HT1080 (cell line): ENCODE results near the gene GRAMD1B. TPM values are rescaled to one million over a fixed set of nuclear protein-coding genes. Genes with fewer than 3 reads are reported as not detected.

Experiments
- DNase-seq: peaks from one replicate; pipeline ENCODE4 v3.0.0-alpha.2; 2015; ENCODE audit warnings: low read depth
- total RNA-seq: library from RNA; depleted of rRNA; stranded (reverse); fragments of >200 nt; shearing (Covaris generic); gene quantifications from 2 replicates; pipeline ENCODE4 v1.2.3, GENCODE V29; 2014

GRAMD1B gene
- total RNA-seq, 1 experiment from 2014 or later: 70.9 TPM

DNA sequence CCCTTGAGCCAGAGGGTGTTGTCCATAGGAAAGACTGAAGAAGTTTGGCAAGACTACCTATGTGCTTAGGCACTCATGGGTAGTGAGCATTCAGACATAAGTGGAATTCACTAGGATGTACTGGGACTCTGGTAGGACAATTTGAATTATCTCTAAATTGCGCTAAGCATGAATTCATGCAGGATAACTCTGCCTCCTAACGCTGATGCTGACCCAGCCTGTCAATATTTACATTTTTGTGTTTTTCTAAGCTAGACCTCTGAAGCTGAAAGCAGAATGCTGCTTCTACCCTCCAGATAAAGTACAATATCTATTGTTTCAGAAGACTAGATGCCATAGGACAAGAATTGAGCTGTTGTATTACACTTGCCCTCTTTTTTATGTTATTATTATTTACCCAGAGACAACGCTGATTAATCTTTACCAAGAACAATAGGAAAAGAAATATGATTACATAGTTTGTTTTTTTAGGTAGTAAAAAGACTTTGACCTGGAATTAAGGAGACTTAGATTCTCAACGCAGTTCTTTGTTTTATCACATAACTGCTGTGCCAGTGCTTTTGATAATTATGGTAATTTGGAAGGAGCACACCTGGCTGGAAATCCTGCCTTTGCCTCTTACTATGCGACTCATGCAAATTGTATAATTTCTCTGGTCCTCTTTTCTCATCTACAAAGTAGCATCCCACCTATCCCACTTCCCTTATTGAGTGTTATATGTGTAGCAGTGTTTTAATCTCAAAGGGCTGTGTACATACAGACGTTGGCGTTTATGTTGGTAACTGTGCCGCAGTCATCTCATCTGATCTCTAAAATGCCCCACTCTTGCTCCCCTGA, 21.2 kb upstream of the GRAMD1B start:
- DNase-seq: no peak

DNA sequence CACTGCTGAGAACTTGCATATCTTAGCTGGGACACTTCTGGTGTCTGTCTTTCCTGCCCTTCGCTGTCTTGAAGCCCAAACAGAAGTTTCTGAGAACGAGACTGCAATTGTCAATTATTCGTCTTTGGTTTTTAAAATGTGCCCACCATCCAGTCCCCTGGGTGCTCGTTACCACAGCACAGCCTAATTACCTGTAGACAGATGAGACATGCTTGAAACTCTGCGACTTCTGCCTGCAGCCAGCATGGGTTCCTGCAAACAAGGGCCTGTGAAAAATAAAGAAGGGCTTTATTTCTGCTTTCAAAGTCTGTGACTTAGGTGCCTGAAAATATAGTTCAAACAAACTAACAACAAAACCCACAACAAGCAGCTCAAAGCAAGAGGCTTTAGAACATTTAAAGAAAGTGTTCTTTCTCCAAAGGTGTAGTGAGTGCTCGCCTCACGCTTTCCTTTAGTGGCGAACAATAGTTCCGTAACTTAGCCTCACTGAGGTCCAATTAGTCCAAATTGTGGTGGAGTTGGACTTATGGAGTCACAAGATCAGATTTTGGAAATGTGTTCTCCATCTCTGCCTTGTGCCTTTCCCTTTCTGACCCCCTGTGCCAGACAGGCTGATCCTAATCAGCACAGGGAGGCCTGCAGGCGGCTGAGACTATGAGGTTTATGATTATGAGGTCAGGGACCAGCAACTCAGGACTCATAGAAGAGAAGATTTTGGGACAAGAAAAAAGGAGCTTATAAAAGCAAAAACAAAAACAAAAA, 20.4 kb upstream of the GRAMD1B start:
- no peak for DNase-seq

DNA sequence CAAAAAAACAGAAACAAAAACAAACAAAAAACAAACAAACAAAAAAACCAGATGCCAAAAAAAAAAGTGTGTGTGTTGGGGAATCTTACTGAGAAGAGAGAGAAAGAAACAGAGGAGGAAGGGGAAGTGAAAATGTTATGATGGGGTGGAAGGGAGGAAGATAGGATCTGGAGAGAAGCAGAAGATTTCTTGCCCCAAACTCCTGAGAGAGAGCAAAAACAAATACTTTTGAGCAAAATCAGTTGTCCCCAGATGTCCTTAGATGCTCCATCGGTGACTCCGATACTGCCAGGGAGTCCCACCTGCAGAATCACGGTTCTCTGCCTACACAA, 19.9 kb upstream of the GRAMD1B start:
- DNase-seq: no peak

DNA sequence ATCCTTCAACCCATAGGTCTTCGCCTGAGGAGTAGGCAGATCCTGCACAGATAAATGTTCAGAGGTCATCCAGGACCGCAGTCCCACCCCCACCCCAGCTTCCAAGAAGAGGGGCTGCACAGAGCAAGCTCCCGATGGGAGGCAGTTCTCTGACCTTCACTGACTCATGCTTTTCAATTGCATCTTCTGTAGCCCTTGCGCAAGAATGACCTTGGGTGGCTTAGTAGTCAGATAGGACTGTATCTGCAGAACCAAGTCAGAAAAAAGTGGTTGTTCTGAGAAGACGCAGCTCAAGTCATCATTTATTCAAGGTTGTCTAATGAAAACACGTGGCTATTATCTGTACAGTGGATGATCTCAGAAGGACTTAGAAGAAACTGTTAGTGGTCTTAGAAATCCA, 16.4 kb upstream of the GRAMD1B start:
- DNase-seq: peak; percentile 48

DNA sequence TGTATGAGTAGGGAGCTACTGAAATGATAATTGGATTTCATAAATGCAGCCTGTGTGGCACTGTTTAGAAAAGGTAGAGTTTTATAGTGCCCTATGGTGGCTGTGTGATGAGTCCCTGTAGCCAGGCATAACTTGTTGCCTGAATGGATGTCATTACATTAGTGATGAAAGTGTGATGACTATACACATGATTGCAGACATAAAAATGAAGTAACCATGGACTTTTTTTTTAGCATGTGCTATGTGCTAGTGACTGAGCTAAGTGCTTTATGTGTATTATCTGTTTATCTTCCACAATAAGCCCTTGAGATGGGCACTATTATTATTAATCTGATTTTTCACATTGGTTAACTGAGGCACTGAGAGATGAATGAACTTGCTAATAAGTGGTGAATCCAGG, 13.5 kb upstream of the GRAMD1B start:
- DNase-seq: no peak

DNA sequence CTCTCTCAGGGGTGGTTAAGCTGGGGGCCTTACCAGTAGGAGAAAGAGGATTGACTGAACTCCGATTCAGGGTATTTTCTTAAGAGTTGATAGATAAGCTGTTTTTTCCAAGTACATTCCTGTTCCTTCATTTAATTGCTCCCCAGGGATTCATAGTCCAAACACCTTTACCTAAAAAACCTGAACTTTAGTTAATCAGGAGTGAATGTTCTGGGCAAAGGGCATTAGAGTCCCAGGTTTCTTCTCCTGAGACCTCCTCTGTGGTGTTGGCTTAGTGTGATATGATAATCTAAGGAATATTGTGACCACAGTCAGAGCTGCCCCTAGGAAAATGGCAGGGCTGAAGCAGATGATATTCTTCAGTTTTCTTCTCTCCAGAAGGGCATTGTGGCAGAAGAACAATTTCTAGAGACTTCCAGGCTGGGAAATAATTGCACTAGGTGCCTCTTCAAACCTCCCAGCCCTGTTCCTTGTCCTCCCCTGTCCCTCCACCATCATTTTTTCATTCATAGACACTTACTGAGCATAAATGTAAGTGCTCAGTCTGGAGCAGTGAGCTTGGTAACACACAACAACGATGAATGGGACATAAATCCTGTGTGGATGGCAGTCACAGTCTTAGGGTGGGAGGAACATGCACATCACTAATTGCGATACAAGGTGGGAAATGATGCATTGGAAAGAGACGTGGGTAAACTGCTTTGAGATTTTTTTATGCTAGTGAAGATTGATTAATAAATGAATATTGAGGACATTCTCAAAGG, 11.5 kb upstream of the GRAMD1B start:
- no peak for DNase-seq

DNA sequence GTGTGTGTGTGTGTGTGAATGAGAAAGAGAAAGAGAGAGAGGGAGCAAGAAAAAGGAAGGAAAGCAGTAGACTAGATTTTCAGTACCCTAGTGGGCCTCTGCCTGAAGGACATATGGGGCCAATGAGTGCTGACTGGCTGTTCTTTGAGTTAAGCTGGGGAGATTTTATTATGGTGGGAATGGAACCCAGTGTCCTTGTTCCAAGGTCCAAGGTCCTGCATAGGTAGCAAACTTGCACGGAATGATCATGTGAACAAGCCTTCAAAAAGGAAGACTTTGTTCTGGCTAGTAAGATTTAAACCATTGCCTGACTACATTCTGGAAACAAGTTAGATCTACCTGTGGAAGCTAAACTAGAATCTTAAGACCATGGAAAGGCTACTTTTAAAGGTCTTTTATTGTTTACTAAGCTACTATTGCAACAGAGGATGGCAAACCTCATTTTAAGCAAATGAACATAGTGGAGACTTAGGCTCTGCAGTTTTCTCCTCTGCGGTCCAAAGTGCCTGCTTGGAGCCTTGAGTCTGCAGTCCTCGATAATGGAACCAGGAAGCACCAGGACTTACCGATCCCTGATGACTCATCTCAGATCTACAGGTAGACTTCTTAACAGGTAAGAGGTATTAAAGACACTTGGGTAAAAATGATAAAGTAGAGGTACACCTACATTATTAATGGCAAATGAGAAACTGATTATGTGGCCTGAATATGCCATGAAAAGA, 10.2 kb upstream of the GRAMD1B start:
- no peak for DNase-seq

DNA sequence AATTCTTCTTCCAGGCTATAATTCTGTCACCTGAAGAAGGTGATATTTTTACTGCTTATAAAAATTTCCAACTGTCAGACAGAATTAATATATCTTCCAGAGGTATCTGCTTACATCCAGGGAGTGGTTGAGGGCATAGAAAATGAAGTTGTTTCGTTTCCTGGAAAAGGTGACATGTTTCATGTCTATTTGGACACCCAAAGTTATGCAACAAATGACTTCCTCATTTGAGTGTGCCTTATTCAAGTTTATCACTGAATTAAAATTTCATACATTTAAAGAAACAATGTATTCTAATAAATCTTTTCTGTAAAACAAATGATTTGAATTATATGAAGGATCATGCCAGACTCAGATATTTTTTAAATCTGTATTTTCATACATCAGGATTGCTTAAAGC, 8.5 kb upstream of the GRAMD1B start:
- DNase-seq: no peak

DNA sequence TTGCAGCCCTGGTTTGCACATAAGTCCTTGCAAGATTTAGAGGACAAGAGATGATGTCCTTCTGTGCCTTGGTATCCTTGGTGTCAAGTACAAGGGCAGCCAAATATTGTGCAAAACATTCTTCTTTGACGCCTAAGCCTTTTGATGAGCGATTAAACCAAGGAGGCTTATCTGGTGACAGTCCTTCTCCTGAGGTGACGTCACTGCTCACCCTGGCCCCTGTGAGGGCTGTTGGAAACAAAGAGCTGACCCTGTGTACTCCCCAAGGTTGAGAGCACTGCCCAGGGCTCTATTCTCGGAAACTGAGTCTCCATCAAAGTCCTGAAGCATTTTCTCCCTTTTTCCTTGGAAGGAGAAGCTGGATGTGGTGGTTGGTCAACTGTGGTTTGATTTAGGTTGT, 4.7 kb upstream of the GRAMD1B start:
- no peak for DNase-seq

DNA sequence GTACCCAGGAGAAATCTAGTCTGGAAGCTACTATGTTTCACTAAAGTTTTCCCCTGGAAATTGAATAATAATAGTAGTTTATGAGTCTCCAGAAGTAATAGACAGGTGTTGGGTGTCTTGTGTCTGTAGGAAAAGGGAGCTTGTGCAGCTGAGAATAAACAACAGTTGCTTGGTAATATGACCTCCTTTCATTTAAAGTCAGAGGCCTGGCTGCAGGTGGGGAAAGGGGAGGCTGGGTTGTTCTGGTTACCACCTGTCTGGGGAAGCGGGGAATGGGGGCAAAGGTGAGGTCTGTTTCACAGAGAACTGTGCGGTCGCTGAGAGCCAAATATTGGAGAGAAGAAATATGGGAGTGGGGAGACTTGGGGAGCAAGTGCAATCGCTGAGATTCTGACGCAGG, 3.3 kb upstream of the GRAMD1B start:
- no peak for DNase-seq

DNA sequence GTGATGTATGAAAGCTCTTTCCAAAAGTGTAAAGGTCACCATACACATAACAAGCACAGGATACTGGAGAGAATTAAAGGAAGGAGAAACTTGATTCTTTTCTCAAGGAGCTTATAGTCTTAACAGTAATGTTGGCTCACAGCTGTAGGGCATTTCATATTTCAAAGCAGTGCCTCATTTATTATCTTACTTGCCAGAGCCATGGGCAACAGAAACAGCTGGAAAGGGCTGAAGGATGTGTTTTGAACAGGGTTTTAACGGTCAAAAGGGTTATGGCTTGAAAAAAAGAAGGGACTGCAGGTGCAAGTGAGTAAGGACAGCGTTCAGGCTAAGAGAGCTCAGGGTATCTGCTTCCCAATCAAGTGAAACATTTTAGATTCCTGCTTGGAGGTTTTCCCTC, 2.7 kb upstream of the GRAMD1B start:
- no peak for DNase-seq

DNA sequence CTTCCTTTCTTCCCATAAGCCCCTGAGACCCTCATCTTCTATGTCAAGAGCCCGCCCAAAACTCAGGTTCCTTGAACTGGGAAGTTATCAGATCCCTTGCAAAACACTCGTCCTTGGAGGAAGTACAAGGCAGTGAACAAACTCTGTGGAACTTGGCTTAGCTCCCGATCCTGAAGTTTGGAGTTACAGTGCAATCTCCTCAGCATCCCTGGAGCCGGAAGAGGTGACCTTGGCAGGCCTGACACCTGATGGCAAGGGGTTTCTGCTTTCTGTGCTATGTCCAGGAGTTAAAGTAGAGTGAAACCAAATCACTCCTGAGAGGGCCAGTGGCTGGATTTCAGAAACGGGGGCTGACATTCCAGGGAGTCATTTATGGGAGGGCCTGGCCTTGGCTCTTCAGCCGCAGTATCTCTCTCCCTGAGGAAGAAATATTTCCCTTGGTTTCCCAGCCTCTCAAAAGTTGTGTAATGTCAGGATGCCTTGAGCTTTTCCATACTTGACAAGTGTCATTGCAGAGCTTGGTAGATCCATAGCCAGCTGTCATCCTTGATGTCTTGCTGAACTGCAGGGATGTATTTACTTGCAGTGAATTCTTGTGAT, 1.9 kb upstream of the GRAMD1B start:
- no peak for DNase-seq

DNA sequence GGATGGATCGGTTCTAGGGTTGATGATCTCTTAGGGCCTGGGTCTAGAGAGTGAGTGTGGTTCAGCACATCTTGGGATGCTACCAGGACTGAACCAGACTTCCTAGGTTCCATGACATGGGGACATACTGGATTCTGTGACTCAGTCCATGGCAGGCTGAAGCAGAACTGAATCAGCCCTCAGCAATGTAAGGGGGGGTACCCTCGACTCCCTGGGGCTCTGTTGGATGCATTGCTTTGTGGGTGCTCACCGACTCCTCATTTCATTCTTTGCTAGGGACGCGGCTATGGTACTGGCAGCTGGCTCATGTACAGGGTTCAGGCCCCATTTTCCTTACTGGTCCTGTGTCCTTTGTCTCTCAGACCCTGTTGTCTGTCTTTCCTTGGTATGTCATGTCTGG, 733 bp upstream of the GRAMD1B start:
- DNase-seq: peak; percentile 54

DNA sequence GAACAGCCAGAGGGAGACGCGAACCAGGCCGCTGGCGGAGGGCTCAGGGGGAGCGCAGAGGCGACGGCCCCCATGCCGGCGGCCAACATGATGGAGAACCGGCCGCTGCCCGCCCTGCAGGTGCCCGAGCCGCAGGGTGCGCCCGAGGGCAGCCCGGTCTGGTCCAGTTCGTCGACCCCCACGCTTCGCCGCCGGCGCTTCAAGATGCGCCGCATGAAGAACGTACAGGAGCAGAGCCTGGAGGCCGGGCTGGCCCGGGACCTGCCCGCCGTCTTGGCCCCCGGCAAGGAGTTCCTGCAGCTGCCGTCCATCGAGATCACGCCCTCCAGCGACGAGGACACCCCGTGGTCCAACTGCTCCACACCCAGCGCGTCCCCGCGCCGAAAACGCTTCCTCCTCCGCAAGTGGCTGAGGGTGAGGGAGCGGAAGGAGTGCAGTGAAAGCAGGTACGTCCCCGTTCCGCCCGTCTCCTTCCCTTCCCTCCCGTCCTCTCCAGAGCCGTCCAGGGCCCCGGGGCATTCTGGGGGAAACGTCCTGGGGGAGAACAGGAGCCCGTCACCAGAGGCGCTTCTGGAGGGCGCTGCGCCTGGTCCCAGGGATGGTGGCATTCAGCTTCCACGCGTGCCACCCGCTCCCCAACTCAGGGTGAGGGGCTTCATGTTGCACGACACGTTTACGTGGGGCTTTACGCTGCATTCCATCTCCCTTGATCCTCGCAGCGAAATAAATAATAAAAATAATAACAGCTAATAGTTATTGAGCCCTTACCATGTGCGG, 840 bp downstream of the GRAMD1B start:
- DNase-seq: peak; percentile 75

DNA sequence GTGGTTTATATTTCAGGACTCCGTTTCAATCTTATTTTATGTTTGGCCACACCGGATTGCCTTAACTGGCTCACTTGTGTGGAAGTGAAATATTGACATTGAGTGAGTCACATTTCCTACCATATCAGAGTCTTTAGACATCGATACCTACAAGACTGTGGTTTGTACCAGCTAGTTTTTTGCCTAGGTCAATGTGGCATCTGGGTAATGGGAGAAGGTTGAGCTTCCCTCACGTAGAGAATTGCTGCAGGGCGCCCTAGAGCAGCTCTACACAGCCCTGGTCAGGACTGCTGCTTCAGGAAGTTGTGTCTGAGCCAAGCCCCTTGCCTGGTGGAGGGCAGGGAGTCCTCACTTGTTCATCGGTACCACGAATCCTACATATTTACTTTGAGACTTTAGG, 1.6 kb downstream of the GRAMD1B start:
- DNase-seq: peak; percentile 43

DNA sequence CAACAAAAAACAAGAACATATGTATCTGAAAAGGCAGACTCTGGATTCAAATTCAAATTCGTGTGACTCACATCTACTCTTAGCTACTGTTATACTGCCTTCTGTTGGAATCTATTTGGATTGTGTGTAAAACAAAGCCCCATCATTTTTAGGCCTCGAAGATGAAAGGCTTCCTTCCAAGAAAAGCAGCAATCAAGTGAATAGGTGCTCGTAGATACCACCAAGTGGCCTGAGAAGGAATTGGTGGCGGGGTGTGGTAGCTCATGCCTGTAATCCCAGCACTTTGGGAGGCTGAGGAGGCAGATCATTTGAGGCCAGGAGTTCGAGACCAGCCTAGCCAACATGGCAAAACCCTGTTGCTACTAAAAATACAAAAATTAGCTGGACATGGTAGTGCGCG, 4.2 kb downstream of the GRAMD1B start:
- peak; percentile 59 for DNase-seq

DNA sequence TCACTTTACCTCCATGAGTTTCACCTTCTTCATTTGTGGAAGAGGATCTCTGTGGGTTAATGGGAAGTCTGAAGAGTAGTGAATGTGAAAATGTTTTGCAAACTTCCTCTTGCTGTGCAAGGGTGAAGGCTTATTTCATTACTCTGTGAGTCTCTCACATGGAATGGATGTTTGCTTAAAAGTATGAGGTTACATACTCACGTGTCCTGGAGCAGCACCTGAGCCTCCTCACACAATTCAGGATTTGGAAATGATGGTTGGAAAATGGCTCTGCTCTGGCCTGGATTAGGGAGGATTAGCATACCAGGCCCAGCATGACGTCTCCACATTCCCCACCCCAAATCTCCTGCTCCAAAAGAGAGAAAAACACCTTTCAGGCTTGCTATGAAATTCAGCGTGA, 4.8 kb downstream of the GRAMD1B start:
- DNase-seq: no peak

DNA sequence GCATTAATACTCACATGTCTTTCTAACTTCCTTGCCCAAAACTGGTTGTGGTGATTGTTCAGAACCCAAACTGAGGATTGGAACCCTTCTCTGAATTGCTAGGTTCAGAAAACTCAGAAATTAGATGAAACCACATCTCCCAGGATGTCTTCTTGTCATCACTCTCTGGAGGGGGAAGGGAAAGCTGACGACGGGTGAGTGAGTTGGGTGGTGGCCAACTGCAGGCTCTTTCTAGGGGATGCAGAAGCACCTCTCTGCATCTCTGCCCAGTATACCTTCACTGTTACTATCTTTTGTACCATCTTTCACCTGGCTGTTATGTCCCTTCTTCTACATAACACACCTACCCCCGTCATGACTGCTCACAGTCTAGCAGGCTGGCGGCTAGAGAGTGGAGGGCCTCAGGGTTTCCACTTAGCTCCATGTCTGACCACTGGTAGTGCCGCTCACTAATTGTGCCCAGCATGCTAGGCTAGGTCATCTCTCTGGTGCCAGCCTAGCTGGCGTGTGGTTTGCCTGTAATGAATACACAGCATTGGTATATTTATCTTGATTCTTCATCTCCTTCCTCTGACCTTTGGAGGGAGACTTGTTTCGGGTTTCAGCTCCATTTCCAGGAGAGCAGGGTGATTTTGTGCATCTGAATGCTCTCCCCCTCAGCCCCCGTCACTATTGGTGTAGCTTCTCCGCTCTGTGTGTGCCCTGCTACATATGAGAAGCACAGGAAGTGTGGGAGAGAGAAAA, 7.3 kb downstream of the GRAMD1B start:
- DNase-seq: no peak

DNA sequence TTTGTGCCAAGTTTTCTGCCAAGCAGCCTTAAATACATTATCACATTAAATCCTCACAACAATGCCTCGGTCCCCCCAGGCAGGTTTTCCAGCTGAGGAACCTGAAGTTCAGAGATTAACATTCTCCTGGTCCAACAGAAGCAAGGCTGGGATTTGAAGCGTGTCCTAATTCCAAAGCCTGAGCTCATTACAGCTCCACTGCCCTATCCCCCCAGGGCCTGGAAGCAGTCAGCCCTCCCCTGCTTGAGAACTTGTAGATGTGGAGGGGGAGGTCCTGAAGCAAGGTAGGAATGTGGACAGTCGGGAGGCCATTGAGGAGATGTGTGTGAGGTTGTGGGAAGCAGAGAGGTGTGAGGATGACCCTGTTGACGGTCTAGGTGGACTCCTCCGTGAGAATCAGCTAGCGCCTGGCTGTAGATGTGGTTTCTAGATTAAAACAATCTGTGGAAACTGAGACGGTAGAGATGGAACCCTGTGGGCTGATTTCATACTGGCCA, 8.1 kb downstream of the GRAMD1B start:
- DNase-seq: no peak
